B cell (primary cell): ENCODE measurements around the gene PLA2G4D.

Experiments used
- EZH2 ChIP-seq: IDR thresholded peaks from 2 replicates; pipeline ENCODE4 v1.6.1; 2012; ENCODE audit warnings: borderline replicate concordance, low read depth, mild to moderate bottlenecking, moderate library complexity, low read length; ENCODE audit not compliant: insufficient read depth, poor library complexity, severe bottlenecking
- TF ChIP-seq, protein P1 (sequence below): fragments of 200-600 bp; IDR thresholded peaks from one replicate; pipeline ENCODE4 v1.8.0; 2022; ENCODE audit warnings: antibody characterized with exemption, mild to moderate bottlenecking

DNA sequence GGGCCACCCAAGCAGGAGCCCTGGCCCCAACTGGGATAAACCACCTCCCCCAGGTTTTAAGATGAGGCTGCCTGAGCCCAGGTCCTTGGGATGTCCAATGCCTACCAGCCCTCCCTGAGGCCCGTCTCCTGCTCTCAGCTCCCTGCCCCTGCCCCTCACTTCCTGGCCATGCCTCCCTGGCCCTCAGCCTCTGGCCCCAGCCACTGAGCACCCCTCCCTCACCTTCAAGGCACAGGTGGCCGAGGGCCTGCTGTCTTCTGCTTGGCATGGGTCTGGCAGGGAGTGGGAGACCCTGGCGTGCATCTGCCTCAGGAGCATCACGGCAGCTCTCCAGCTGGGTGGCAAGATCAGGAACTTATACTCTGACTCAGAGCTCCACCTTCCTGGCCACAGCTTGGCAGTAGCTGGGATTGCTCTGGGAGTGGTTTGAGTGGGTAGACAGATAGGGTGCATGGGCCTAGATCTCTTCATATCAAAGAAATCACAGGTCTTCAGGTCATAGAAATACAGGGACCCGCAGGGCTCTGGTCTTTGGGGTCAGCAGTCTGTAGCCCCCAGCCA is 73.6 kb downstream of the PLA2G4D start, which contains the start of gene PLA2G4E:
- TF ChIP-seq, protein P1, sequence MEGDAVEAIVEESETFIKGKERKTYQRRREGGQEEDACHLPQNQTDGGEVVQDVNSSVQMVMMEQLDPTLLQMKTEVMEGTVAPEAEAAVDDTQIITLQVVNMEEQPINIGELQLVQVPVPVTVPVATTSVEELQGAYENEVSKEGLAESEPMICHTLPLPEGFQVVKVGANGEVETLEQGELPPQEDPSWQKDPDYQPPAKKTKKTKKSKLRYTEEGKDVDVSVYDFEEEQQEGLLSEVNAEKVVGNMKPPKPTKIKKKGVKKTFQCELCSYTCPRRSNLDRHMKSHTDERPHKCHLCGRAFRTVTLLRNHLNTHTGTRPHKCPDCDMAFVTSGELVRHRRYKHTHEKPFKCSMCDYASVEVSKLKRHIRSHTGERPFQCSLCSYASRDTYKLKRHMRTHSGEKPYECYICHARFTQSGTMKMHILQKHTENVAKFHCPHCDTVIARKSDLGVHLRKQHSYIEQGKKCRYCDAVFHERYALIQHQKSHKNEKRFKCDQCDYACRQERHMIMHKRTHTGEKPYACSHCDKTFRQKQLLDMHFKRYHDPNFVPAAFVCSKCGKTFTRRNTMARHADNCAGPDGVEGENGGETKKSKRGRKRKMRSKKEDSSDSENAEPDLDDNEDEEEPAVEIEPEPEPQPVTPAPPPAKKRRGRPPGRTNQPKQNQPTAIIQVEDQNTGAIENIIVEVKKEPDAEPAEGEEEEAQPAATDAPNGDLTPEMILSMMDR: no peak
- no peak for TF ChIP-seq EZH2
